Skeletal muscle satellite cell (primary cell): ENCODE data around the gene APPBP2.
"Not testable (repeated sequence)": the region's sequence is repeated elsewhere in the genome, so short reads cannot be mapped to it uniquely, and the experiment has no call there.

Source experiments
- H3K27me3 ChIP-seq: 2 replicates; pipeline ENCODE4 v1.7.0; 2013; ENCODE audit warnings: low read length; ENCODE audit not compliant: control insufficient read depth, insufficient read depth
- H3K36me3 ChIP-seq: 2 replicates; pipeline ENCODE4 v1.7.0; 2013; ENCODE audit warnings: mild to moderate bottlenecking, control low read depth, low read length; ENCODE audit not compliant: insufficient read depth
- H3K4me1 ChIP-seq: 2 replicates; pipeline ENCODE4 v1.7.0; 2013; ENCODE audit warnings: low read length; ENCODE audit not compliant: control insufficient read depth, insufficient read depth
- H3K4me2 ChIP-seq: 2 replicates; pipeline ENCODE4 v1.7.0; 2013; ENCODE audit warnings: mild to moderate bottlenecking, low read length
- H3K4me3 ChIP-seq: 2 replicates; pipeline ENCODE4 v1.7.0; 2013; ENCODE audit warnings: low read length
- H3K9ac ChIP-seq: 2 replicates; pipeline ENCODE4 v1.7.0; 2013; ENCODE audit warnings: mild to moderate bottlenecking, low read depth, low read length, moderate library complexity
- H3K9me3 ChIP-seq: replicated peaks from 2 replicates; pipeline ENCODE4 v1.7.0; 2013; ENCODE audit warnings: mild to moderate bottlenecking, control low read depth, low read length

The APPBP2 gene

GRCh38 chr17:60451071-60451470, 75.0 kb downstream of the APPBP2 start:
- H3K4me1 ChIP-seq, result no peaks in the 10 kb centered on the region
- H3K9me3 ChIP-seq, result no peaks in the 10 kb centered on the region
- no peaks in the 10 kb centered on the region for H3K27me3 ChIP-seq
- H3K4me2 ChIP-seq, result no peak overlapping the region
- H3K36me3 ChIP-seq, result peaks cover 58% of the 10 kb centered on the region
- H3K4me3 ChIP-seq, result no peak overlapping the region
- H3K9ac ChIP-seq, result no peak overlapping the region

GRCh38 chr17:60447375-60447774, 78.7 kb downstream of the APPBP2 start:
- Histone ChIP-seq H3K9ac (no peak overlapping the region), H3K4me3 (no peak overlapping the region), H3K36me3 (peaks cover 44% of the 10 kb centered on the region), H3K9me3 (no peaks in the 10 kb centered on the region), H3K4me1 (peaks cover 7% of the 10 kb centered on the region), H3K27me3 (no peaks in the 10 kb centered on the region), H3K4me2 (no peak overlapping the region)

- Histone ChIP-seq H3K4me2 (no peak overlapping the region), H3K4me3 (no peak overlapping the region), H3K27me3 (no peaks in the 10 kb centered on the region), H3K4me1 (peaks cover 12% of the 10 kb centered on the region), H3K9me3 (no peaks in the 10 kb centered on the region), H3K36me3 (peaks cover 28% of the 10 kb centered on the region), H3K9ac (no peak overlapping the region)
These were observed 80.9 kb downstream of the APPBP2 start for GRCh38 chr17:60445144-60445543.

GRCh38 chr17:60443713-60444112, 82.3 kb downstream of the APPBP2 start:
- H3K4me1 ChIP-seq, result peaks cover 12% of the 10 kb centered on the region
- no peaks in the 10 kb centered on the region for H3K9me3 ChIP-seq
- peaks cover 23% of the 10 kb centered on the region for H3K36me3 ChIP-seq
- no peak overlapping the region for H3K4me3 ChIP-seq
- H3K27me3 ChIP-seq, result no peaks in the 10 kb centered on the region
- H3K4me2 ChIP-seq, result no peak overlapping the region
- no peak overlapping the region for H3K9ac ChIP-seq

GRCh38 chr17:60442271-60443173, 83.5 kb downstream of the APPBP2 start:
- Histone ChIP-seq H3K27me3 (no peaks in the 10 kb centered on the region), H3K4me1 (peaks cover 12% of the 10 kb centered on the region), H3K9me3 (no peaks in the 10 kb centered on the region), H3K4me3 (no peak overlapping the region), H3K9ac (no peak overlapping the region), H3K4me2 (no peak overlapping the region), H3K36me3 (peaks cover 12% of the 10 kb centered on the region)

GRCh38 chr17:60439501-60439900, 86.5 kb downstream of the APPBP2 start:
- Histone ChIP-seq H3K9me3 (no peaks in the 10 kb centered on the region), H3K27me3 (no peaks in the 10 kb centered on the region), H3K4me3 (no peak overlapping the region), H3K36me3 (peaks cover 3% of the 10 kb centered on the region), H3K4me2 (no peak overlapping the region), H3K9ac (no peak overlapping the region), H3K4me1 (peaks cover 16% of the 10 kb centered on the region)

GRCh38 chr17:60436676-60437075, 89.4 kb downstream of the APPBP2 start:
- H3K9ac ChIP-seq, result no peak overlapping the region
- H3K9me3 ChIP-seq, result no peaks in the 10 kb centered on the region
- no peaks in the 10 kb centered on the region for H3K27me3 ChIP-seq

GRCh38 chr17:60435244-60436167, 90.5 kb downstream of the APPBP2 start:
- Histone ChIP-seq H3K36me3 (no peaks in the 10 kb centered on the region), H3K4me3 (peak overlapping the region; percentile 51), H3K9ac (peak overlapping the region; percentile 64)

More at GRCh38 chr17:60436676-60437075, 89.4 kb downstream of the APPBP2 start:
- H3K36me3 ChIP-seq, result no peaks in the 10 kb centered on the region
- H3K4me3 ChIP-seq, result no peak overlapping the region
- peaks cover 4% of the 10 kb centered on the region for H3K4me1 ChIP-seq
- H3K4me2 ChIP-seq, result no peak overlapping the region

GRCh38 chr17:60433021-60433997, 92.7 kb downstream of the APPBP2 start:
- not testable (repeated sequence) for H3K36me3 ChIP-seq, H3K27me3 ChIP-seq, H3K4me3 ChIP-seq, H3K9ac ChIP-seq, H3K4me1 ChIP-seq, H3K4me2 ChIP-seq, H3K9me3 ChIP-seq

More at GRCh38 chr17:60435244-60436167, 90.5 kb downstream of the APPBP2 start:
- Histone ChIP-seq H3K4me2 (peak overlapping the region; percentile 76), H3K4me1 (peaks cover 4% of the 10 kb centered on the region), H3K27me3 (peaks cover 3% of the 10 kb centered on the region), H3K9me3 (no peaks in the 10 kb centered on the region)

GRCh38 chr17:60430561-60430960, 95.5 kb downstream of the APPBP2 start:
- H3K9me3 ChIP-seq, H3K36me3 ChIP-seq, H3K4me3 ChIP-seq, H3K4me2 ChIP-seq, H3K9ac ChIP-seq, H3K4me1 ChIP-seq: not testable (repeated sequence)
- peaks cover 16% of the 10 kb centered on the region for H3K27me3 ChIP-seq
